HFF-Myc (cell line): ENCODE measurements around the gene CADM2.

ENCODE experiments used
- DNase-seq: peaks from one replicate; pipeline ENCODE4 v3.0.0-alpha.2; 2011; ENCODE audit warnings: low read depth; ENCODE audit errors: extremely low read depth
- H3K4me3 ChIP-seq: replicated peaks from 2 replicates; pipeline ENCODE4 v1.5.1; 2011; ENCODE audit warnings: low read depth, mild to moderate bottlenecking, control low read depth, low read length
- TF ChIP-seq, protein P1 (sequence below): IDR thresholded peaks from 2 replicates; pipeline ENCODE4 v1.5.1; 2012; ENCODE audit warnings: mild to moderate bottlenecking, low read depth, low read length, control low read depth; ENCODE audit errors: missing control alignments

Gene CADM2

DNA sequence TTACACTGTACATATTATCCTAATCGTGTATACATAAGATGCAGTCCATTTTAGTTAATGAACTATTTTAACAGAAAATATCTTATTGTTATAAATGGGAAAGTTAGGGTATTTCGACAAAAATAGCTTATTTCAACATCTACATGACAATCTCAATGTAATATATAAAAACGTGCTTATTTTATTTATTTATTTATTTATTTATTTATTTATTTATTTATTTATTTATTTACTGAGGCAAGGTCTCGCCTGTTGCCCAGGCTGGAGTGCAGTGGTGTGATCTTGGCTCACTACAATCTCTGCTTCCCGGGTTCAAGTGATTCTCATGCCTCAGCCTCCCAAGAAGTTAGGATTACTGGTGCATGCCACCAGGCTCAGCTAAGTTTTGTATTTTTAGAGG lies 614.2 kb downstream of the CADM2 start:
- no peak for DNase-seq
- no peak overlapping the region for H3K4me3 ChIP-seq
- TF ChIP-seq, protein P1, sequence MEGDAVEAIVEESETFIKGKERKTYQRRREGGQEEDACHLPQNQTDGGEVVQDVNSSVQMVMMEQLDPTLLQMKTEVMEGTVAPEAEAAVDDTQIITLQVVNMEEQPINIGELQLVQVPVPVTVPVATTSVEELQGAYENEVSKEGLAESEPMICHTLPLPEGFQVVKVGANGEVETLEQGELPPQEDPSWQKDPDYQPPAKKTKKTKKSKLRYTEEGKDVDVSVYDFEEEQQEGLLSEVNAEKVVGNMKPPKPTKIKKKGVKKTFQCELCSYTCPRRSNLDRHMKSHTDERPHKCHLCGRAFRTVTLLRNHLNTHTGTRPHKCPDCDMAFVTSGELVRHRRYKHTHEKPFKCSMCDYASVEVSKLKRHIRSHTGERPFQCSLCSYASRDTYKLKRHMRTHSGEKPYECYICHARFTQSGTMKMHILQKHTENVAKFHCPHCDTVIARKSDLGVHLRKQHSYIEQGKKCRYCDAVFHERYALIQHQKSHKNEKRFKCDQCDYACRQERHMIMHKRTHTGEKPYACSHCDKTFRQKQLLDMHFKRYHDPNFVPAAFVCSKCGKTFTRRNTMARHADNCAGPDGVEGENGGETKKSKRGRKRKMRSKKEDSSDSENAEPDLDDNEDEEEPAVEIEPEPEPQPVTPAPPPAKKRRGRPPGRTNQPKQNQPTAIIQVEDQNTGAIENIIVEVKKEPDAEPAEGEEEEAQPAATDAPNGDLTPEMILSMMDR, result no peak

- no peak for DNase-seq
- H3K4me3 ChIP-seq, result no peak overlapping the region
- TF ChIP-seq, protein P1, result no peak
Measured at GRCh38 chr3:85574006-85574705, 615.4 kb downstream of the CADM2 start.

DNA sequence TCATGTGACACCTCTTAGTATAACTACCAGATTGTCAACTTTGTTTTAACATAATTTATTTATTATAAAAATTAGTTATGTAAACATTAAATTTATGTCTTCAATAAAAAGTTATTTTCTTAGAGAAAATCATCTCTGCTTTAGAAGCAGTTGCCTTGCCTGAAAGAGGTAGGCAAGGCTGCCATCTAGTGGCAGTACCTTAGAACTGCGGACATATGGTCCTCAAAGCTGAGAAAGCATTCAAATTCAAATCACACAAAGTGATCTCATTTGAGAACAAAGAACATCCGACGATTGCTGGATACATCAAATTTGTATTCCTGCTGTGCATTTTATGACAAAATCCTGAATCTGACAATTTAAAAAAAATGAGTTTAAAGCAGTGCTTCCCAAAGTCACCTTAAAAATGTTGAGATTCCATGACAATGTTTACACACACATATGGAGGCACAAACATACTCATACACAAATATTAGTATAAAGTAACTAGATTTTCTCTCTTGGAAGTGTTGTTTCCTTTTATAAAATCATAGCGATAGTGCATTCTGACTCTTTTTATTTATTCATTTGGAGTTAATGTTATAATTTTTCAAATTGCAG lies 617.4 kb downstream of the CADM2 start:
- DNase-seq, result peak; percentile 19
- H3K4me3 ChIP-seq, result no peak overlapping the region
- TF ChIP-seq, protein P1, result peak; percentile 84

- no peak for DNase-seq
- TF ChIP-seq, protein P1, result no peak
- H3K4me3 ChIP-seq, result no peak overlapping the region
Measured at GRCh38 chr3:85576697-85577200, 618.0 kb downstream of the CADM2 start.

DNA sequence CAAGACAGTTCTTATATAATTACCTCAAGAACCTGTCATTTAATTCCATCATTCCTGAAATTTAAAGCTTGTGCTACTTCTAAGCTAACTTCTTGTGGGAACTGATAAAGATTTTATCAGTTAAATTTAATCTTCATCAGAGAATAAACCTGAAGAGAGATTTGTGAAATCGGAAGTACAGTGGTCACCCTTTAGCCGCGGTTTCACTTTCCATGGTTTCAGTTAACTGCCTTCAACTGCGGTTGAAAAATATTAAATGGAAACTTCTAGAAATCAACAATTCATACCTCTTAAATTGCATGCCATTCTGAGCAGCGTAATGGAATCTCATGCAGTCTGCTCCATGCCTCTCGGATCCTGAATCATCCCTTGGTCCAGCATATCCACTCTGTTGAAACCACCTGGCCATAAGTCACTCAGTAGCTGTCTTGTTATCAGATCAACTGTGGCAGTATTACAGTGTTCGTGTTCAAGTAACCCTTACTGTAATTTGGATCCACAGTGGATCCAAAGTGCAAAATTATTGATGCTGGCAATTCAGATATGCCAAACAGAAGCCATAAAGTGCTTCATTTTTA lies 626.1 kb downstream of the CADM2 start:
- no peak overlapping the region for H3K4me3 ChIP-seq
- TF ChIP-seq, protein P1, result no peak
- DNase-seq, result no peak

- TF ChIP-seq, protein P1, result no peak
- no peak for DNase-seq
- H3K4me3 ChIP-seq, result no peak overlapping the region
Measured at GRCh38 chr3:85586018-85586417, 627.2 kb downstream of the CADM2 start.
